Measurements from ENCODE around the gene CHAT. TPM values are rescaled to one million over a fixed set of nuclear protein-coding genes. Genes with fewer than 3 reads are reported as not detected.

Gene CHAT
- total and polyA plus RNA-seq, 7 donors, result not detected

- Histone ChIP-seq H3K4me3 (no peak overlapping the region), H3K27me3 (ENCODE audit: insufficient read depth in 3 of 3, low read length in 2 of 3) (peaks cover 0 to 30% (median 14%) of the 10 kb centered on the region in 3 donors), H3K9me3 (no peaks in the 10 kb centered on the region), H3K4me1 (no peaks in the 10 kb centered on the region), H3K27ac (no peak overlapping the region), H3K36me3 (ENCODE audit: insufficient read depth in 1 of 2, low read depth in 1 of 2) (no peaks in the 10 kb centered on the region)
- intact Hi-C loops (cut with DNase I), result loop anchor here in 1 of 2 donors (5.0 kb wide), 1 partner anchor 1089 kb away; no protein-coding TSS in a partner anchor
- WGBS, 3 donors, result 37 to 44% (median 43%) methylated on average over 6 of the region's 6 CpGs
- ATAC-seq (no peak), DNase-seq (no peak)
- TF ChIP-seq CTCF (IDR thresholded peaks at IDR 0.05), result no peak
Measured at GRCh38 chr10:49620841-49621378, 7.1 kb downstream of the CHAT start.

GRCh38 chr10:49621561-49621960, 7.7 kb downstream of the CHAT start:
- no peak for ATAC-seq
- no peak overlapping the region for H3K4me3 ChIP-seq
- H3K36me3 ChIP-seq (ENCODE audit: insufficient read depth in 1 of 2, low read depth in 1 of 2), result no peaks in the 10 kb centered on the region
- H3K9me3 ChIP-seq, result no peaks in the 10 kb centered on the region
- intact Hi-C loops (cut with DNase I), result loop anchor here in 1 of 2 donors (5.0 kb wide), 1 partner anchor 1089 kb away; no protein-coding TSS in a partner anchor
- 39 to 45% (median 39%) methylated on average over 6 of the region's 6 CpGs for WGBS, 3 donors
- peaks cover 0 to 24% (median 10%) of the 10 kb centered on the region in 3 donors for H3K27me3 ChIP-seq (ENCODE audit: insufficient read depth in 3 of 3, low read length in 2 of 3)
- no peaks in the 10 kb centered on the region for H3K4me1 ChIP-seq
- TF ChIP-seq CTCF (IDR thresholded peaks at IDR 0.05), result no peak
- H3K27ac ChIP-seq, result no peak overlapping the region
- no peak for DNase-seq

- H3K27me3 ChIP-seq (ENCODE audit: insufficient read depth in 3 of 3, low read length in 2 of 3), result peaks cover 0 to 16% (median 5%) of the 10 kb centered on the region in 3 donors
- H3K36me3 ChIP-seq (ENCODE audit: insufficient read depth in 1 of 2, low read depth in 1 of 2), result no peaks in the 10 kb centered on the region
- H3K27ac ChIP-seq, result no peak overlapping the region
- intact Hi-C loops (cut with DNase I), result loop anchor here in 1 of 2 donors (5.0 kb wide), 1 partner anchor 1090 kb away; no protein-coding TSS in a partner anchor
- no peak for TF ChIP-seq CTCF (IDR thresholded peaks at IDR 0.05)
- no peaks in the 10 kb centered on the region for H3K4me1 ChIP-seq
- no peaks in the 10 kb centered on the region for H3K9me3 ChIP-seq
- ATAC-seq (no peak), DNase-seq (no peak)
- 70 to 74% (median 71%) methylated on average over 11 of the region's 11 CpGs for WGBS, 3 donors
- H3K4me3 ChIP-seq, result no peak overlapping the region
Measured at GRCh38 chr10:49622426-49623425, 8.9 kb downstream of the CHAT start.

GRCh38 chr10:49624629-49625028, 10.8 kb downstream of the CHAT start:
- no peak for TF ChIP-seq CTCF (IDR thresholded peaks at IDR 0.05)
- 65 to 73% (median 65%) methylated on average over 5 of the region's 5 CpGs for WGBS, 3 donors
- Histone ChIP-seq H3K4me1 (no peaks in the 10 kb centered on the region), H3K9me3 (no peaks in the 10 kb centered on the region), H3K4me3 (no peak overlapping the region), H3K36me3 (ENCODE audit: insufficient read depth in 1 of 2, low read depth in 1 of 2) (no peaks in the 10 kb centered on the region), H3K27ac (no peak overlapping the region), H3K27me3 (ENCODE audit: insufficient read depth in 3 of 3, low read length in 2 of 3) (peaks cover 0 to 6% (median 5%) of the 10 kb centered on the region in 3 donors)
- intact Hi-C loops (cut with DNase I), result loop anchor here in 1 of 2 donors (5.0 kb wide), 1 partner anchor 1092 kb away; no protein-coding TSS in a partner anchor
- DNase-seq (no peak), ATAC-seq (no peak)
